Left cardiac atrium (tissue), 4 donors: Measurements from ENCODE around the gene TMEM53. TPM values are rescaled to one million over a fixed set of nuclear protein-coding genes. Genes with fewer than 3 reads are reported as not detected.
A peak's percentile ranks its signal among the peaks of the same experiment; 100 is the strongest.

Experiments used
- ATAC-seq, 2 donors: fragments of 200-7000 bp; cut with Tn5 transposase; one replicate each; pipeline ENCODE4 v1.9.1; 2020; ENCODE audit warnings: mild to moderate bottlenecking in 2 of 2, moderate library complexity in 2 of 2
- DNase-seq: peaks from one replicate; pipeline ENCODE4 v3.0.0-alpha.2; 2020
- intact Hi-C, 2 donors: fragments of 100-400 bp; cut with DNase I; formaldehyde crosslinking; loops; one replicate each; pipeline versions ENCODE4 v1.14.1 to v1.15.1; 2022 to 2023
- long read RNA-seq: library from polyadenylated mRNA; unstranded; transcript quantifications from one replicate; pipeline ENCODE4 v2.0.0, GENCODE V29; 2021
- total RNA-seq, 2 donors: library from RNA; stranded (reverse); fragmentation: NEBNext Ultra II Directional; extraction: Animal tissue kit (Norgen Biotek cat#: 25700); gene quantifications; one replicate each; pipeline ENCODE4 v1.2.1, GENCODE V29; 2021
- donor health status: DM: no; HTN: yes; CAD: no.
- donor health status: DM: no; HTN: yes; CAD: no; lungs with severe emphysema.
- donor health status: DM: yes; HTN: yes; CAD: no.
- donor health status: Dilated cardiomyopathy.

TMEM53 gene
- total RNA-seq = 10 to 100 TPM; 11.1 to 11.4 TPM
- long read RNA-seq, transcript TMEM53-205 (3 exons, 1,472 nt) = major isoform, 5 of 18 reads
- long read RNA-seq, partial matches to known transcripts = 5 of 18 reads
- long read RNA-seq, other reads (novel, unspliced or antisense) = 0 of 18 reads

DNA sequence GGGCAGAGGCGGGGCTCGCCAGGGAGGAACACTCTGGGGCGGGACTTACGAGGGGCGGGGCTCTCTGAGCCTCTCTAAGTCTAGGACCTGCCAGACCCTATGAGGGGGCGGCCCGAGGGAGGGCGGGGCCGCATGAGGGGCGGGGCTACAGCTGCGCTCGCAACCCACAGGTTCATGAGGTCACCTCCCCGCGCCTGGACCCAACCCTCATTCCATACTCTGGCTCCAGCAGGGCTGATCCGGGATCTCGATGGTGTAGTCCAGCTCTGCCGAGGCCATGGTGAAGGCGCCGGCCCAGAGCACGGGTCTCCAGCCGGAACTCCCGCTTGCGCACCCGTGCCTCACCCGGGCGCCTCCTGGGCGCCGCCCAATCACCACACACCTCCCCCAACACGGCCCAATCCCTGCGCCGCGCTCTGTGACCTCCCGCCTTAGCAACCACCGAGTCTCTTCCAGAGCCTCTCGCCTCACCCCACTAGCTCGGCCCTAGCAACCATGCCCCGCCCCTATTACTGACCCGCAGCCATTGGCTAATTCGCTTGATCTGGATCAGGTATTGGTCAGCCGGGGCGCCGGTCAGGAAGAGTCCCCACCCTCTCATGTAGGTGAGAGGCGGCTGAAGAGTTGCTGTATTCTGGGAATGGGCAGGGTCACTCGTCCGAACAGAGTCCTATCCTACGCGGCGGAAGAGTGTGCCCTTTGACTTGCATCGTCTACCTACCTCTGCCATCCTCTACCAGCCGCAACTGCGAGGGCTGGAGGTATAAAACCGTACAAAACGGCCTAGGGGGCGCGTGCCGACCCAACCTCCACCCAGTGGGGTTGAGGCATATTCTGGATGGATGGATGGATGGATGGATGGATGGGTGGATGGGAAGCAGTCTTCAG lies at the start of gene TMEM53, which contains the start of gene ARMH1:
TSS of gene TMEM53 (minus strand) at position 369 of the 888 bp plus-strand sequence. CDS start at position 279, 90 bp downstream.
TSS of gene ARMH1 (plus strand) at position 602 of the 888 bp plus-strand sequence. CDS start 14,984 bp downstream, outside the sequence.
- intact Hi-C loops = no loop called here
- peak; percentile 100 for DNase-seq
- peak; percentile 98 for ATAC-seq

DNA sequence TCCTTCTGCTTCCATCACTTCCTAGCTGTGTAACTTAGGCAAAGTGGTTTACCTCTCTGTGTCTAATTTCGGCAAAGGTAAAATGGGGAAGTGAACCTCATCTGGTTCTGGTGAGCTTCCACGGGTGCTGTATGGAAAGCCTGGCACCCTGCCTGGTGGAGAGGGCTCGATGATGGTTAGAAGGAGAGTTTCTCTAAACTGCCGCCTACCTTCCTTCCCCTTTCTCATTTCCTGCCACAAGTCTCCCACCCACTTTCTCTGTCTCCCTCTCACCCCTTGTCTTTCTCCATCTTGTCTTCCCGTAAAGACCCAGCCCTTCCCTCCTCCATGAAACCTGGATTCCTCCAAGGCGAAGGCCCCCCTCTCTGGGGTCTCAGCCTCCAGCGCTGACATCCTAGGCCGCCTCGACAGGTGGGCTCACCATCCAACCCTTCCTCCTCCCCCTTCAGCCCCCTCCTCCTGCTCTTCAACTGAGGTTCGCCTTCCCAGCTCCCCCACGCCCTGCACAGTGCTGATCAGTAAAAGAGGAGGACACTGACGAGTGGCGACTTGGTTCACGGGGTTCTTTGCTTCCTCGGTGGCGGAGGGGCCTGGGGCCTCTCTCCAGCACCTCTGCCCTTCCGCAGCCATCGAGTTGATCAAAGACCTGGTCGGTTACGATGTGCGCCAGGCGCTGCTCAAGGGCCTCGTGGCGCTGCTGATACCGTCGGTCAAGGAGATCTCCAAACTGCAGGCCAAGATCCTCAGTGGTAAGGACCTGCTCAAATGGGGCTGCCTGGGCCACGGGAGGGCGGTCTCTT lies 49.4 kb upstream of the TMEM53 start:
- intact Hi-C loops = no loop called here
- DNase-seq (no peak), ATAC-seq (no peak)

DNA sequence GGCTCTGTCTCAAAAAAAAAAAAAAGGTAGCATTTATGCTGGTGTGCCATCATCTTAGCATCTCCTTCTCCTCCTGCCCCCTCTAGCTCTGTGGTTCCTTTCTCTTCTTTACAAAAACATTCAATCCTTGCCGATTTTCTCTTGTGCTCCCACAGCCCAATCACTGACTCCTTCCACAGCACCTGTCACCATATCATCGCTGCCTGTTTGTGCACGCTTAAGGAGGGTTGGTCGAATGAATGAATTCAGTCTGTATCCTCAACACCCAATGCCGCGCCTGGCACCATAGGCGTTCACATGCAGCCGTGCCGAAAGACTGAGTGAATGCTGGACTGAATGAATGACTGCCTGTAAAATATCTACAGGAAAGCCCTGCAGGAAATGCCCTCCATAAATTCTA lies 48.8 kb upstream of the TMEM53 start:
- intact Hi-C loops = no loop called here
- DNase-seq (no peak), ATAC-seq (no peak)

DNA sequence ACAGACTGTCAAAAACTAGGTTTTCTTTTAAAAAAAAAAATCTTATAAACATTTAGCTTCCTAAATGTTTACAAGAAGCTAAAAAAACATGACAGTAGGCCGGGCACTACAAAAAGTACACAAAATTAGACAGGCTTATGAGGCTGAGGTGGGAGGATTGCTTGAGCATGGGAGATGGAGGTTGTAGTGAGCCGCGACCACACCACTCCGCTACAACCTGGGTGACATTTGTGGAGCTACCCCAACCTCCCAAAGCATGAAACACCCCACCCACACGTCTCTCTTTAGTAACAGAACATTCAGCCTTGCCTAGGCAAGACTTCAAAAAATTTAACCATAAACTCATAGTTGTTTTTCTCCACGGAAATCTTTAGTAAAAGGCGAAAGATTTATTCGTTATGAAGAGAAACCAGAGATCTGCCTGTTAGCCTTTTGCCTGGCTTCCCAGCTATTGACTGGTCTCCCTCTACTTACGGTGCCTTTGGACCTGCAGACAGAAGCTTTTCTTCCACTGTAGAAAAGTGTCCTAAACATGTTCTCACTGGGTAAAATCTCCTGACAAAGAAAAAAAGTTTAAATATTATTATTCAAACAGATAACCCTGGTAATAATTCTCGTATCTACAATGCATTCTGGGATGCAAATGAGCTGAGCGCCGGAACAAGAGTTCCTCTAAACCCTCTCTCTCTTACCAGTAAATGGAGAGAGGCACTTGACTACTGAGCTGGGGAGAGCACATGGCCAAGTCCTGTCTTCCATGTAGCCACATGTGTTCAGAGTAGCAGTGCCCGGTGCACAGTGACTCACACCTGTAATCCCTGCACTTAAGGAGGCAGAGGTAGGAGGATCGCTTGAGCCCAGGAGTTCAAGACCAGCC lies 47.4 kb upstream of the TMEM53 start:
- ATAC-seq = peak; percentile 65 to 85
- no peak for DNase-seq
- intact Hi-C loops = no loop called here

DNA sequence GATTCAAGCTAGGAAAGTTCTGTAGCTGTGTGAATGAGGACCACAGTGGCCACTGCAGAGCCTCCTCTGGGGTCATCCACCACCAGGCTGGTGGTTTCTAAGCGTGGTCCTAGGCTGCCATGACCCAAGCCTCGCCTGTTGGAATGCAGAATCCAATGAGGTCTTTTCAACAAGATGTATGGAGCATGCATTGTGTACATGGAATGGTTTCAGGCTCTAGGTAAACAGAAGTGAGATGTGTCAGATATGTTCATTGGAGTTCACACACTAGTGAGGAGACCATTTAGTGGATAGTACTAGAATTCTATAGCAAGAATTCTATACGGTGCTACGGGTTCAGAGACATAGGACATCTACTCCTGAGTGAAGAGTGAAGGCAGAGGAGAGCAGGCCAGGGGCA lies 46.0 kb upstream of the TMEM53 start:
- intact Hi-C loops = no loop called here
- no peak for DNase-seq
- no peak for ATAC-seq

DNA sequence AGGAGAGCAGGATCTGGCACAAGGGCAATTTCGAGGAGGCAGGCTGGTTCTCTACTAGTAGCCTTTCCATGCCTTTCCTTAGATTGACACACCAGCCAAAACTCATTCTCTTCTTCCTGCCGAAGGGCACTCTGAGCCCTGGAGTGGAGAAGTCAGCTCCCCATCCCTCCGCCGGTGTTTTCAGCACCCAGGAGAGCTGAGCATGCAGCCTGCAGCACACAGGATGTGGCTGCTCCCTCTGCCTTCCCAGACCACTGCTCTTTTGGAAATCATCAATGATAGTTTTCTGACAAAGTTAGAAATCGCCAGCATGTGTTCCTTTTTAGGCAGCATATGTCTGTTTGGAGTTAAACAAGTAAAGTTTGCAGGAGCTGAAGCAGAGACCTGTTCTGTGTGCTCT lies 45.0 kb upstream of the TMEM53 start:
- intact Hi-C loops = no loop called here
- ATAC-seq (no peak), DNase-seq (no peak)

DNA sequence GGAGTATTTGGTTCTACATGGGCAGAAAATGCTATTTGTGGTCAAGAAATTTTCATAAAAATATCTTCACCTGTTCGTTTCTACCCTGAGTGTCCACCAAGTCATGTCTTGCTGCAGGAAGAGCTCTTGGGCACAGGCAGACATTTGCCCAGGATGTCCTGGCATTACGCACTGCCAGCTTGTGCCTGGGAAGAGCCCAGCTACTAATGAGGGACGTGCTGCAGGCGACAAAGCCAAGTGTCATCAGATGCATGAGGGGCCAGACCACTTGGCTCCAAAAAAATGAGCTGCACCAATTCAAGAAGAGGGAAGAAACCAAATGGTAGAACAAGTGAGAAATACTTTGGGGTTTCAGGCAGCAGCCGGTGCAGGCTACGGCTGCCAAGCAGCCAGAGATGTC lies 43.8 kb upstream of the TMEM53 start:
- no peak for ATAC-seq
- intact Hi-C loops = no loop called here
- DNase-seq = no peak

DNA sequence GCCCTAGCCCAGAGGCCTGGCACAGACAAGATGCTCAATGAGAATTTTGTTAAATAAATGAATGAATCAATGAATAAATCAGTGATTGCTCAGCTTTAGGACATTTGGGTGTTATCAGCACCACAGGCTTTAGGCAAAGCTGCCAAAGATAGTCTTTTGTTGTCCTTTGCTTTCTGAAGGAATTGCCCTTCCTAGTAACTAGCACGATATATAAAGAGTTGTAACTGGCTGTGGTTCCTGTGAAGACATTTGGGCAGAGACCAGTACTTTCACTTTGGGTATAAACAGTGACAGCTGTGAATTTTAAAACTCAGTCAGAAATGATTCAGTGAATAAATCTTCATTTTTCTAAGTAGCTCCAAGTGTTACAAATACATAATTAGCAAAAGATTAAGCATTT lies 43.4 kb upstream of the TMEM53 start:
- intact Hi-C loops = no loop called here
- ATAC-seq = no peak
- DNase-seq = no peak

DNA sequence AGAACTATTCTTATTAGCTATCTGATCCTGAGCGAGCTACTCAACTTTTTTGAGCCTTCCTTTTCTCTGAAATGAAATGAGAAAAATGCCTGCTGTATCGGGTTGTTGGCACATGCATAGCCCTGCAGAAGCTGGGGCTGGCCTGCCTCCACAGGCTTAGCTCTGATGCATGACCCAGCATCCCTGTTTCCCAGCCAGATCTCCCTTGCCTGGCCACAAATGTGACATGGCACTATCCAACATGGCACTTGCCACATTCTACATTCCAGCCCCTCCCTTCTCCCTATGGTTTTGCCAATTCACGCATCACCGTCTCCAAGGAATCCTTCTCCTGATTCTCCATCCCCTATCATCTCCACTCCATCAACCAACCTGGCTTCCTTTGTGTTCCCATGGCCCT lies 42.9 kb upstream of the TMEM53 start:
- intact Hi-C loops = no loop called here
- ATAC-seq (no peak), DNase-seq (no peak)

DNA sequence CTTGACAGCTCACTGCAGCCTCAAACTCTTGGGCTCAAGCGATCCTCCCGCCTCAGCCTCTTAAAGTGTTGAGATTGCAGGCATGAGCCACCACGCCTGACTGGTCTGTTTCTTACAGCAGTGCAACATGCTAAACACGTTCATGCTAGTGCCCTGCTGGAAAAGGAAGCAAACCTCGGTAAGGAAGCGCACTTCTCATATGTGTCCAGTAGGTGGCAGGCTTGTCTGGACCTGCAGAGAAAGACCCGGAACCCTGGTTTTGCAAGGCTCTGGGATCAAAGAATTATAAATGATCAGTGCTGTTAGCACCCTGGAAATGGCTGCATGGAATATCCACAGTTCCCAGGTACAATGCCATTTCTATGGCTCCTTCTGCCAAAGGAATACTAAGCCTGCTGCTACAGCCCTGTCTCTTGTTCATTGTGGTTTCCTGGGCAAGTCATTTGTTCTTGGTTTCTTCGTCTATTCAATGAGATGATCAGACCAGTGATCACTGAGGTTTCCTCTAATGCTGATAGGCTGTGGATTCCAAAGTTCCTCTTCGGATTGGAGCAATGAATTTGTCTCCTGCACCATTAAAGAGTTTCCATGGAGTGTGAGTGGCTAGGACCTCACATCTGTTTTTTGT lies 40.8 kb upstream of the TMEM53 start:
- intact Hi-C loops = no loop called here
- DNase-seq (peak; percentile 56), ATAC-seq (peak; percentile 81 to 84)

DNA sequence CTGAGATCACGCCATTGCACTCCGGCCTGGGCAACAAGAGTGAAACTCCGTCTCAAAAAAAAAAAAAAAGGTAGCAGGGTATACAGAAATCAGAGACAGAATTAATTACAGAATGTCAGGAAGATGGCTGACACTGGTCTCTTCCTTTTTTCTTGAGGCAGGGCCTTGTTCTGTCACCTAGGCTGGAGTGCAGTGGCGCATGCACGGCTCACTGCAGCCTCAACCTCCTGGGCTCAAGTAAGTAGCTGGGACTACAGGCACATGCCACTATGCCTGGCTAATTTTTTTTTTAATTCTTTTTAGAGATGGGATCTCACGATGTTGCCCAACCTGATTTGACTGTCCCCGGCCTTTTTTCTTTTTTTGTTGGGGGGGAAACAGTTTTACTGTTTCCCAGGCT lies 40.3 kb upstream of the TMEM53 start:
- intact Hi-C loops = no loop called here
- ATAC-seq = no peak
- no peak for DNase-seq

DNA sequence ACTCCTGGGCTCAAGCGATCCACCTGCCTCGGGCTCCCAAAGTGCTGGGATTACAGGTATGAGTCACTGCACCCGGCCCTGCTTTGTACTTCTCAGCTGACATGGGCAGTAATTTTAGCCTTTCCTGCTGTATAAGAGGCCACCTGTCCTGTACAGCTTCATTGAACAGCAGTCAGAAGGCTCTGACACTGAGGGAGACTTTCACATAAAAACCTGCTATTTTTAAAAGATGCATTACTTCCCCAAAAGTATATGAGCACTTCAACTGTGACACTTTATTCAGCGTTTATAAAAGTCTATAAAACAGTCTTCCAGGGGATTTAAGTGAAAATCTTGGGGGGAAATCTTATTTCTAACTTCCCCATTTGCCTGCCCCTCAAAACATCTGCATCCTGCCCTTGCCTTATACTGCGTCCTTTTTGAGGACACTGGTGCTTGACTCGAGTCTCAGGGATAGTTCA lies 39.1 kb upstream of the TMEM53 start:
- intact Hi-C loops = no loop called here
- ATAC-seq (no peak), DNase-seq (no peak)

DNA sequence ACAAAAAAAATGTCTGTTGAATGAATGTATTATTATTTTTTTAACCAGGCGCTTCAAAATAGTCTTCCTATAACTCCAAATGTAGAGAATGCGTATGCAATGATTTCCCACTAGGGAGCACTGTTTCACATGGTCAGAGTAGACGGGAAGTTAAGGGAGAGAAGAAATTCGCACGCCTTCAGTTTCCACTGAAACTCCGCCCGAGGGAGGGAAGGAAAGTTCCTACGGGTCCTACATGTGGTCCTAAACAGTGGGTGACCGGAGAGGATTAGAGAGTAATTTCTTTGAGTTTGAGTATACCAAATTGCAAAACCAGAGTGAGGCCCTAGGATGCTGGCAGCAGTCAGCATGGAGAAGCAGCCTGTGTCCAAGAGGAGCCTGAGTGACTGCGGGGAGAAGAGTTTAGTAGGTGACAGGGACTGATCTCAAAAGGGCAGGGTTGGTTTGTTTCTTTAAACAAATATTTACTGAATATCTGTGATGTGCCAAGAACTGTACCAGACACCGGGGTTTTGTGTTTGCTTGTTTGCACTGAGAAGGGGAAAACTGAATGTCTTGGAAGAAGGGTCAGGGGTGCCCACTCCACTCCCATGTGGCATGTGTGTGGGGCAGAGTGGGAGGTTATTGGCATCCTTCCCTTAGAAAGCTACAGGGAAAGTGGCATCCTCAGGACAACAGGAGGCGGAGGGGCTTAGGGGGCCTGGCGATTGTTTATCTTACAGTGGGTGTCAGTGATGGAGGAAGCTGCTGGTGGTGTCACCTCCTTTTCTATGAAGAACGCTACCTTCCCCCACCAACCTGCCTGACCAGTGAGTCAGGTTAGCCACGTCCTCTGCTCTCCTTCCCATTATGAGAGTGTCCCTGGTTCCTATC lies 33.9 kb upstream of the TMEM53 start:
- ATAC-seq = peak; percentile 72 to 73
- no peak for DNase-seq
- intact Hi-C loops = no loop called here

DNA sequence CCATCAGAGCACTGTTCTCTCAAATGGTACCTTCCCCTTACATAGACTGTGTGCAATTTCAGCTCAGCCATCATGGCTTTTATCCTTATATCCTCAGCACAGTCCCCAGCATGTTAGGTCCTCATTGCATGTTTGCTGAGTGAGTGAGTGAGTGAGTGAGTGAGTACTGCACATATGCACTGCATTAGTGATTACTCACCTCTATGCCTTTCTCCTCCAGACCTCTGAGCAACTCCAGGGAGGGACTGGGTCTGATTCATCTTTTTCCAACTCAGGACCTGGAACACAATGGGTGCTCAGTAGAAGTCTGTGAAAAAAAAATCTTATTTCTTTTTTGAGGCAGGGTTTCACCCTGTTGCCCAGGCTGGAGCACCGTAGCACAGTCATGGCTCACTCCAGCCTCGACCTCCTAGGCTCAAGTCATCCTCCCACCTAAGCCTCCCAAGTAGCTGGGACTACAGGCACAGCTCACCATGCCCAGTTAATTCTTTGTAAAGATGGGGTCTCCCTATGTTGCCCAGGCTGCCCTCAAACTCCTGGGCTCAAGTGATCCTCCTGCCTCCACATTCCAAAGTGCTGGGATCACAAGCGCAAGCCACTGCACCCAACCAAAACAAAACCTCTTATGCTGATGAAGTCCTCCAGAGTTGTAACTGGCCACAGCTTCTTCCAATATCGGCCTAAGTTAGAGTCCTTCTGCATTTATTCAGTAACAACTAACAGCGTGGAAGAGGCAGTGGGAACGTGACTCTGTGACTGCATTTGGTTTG lies 33.0 kb upstream of the TMEM53 start:
- intact Hi-C loops = no loop called here
- no peak for DNase-seq
- ATAC-seq = peak in 1 of 2 donors; percentile 90

DNA sequence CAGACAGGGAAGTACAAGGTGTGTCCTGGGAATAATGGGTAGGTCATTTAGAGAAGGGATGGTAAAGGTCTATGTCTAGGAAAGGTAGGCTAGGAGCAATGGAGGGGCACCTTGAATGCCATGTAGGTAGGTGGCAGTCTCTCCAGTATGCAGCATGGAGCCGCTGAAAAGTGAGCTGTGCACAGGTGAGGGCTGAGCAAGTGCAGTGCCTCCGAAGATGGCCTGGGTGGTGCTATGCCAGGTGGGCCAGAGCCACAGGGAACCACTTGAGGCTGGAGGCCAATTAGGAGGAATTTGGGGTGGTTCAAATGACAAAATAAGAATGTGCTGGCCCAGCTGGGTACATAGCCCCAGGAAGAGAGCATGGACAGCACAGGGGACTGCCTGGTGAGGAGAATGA lies 31.7 kb upstream of the TMEM53 start:
- intact Hi-C loops = no loop called here
- ATAC-seq (no peak), DNase-seq (no peak)

DNA sequence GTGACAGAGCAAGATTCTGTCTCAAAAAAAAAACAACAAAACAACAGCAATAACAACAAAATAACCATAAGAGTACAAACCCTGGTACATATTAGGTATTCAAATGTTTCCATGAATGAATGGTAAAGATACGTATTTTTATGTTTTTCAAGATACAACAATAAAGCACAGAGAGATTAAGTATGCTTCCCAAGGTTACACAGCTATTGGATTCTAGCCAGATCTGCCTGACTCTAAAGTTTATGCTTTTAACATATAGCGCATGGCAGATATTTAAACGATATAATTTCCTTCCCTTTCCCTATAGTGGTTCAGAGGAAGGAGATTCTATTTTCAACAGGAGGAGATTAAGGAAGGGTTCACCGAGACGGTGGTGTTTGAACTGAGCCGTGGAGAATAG lies 31.2 kb upstream of the TMEM53 start:
- no peak for DNase-seq
- intact Hi-C loops = no loop called here
- ATAC-seq = no peak

DNA sequence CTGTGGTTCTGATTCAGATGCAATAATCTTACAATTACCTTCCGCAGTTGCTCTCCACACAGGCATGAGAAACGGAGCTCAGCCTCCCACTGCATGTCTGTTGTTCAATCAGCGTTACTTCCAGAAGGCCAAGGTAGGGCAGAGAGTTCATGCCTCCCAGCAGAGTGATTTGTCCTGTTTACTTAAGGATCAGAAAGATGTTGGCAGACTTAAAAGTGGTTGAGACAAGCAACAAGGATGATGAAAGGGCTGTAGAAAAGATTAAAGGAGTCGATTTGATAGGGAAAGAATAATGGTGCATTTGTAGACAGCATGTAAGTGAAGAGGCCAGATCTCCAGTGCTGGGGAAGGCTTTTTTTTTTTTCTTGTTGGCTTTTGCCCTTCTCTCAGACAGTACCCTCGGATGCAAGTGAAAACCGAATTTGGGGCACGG lies 26.9 kb upstream of the TMEM53 start:
- DNase-seq (no peak), ATAC-seq (no peak)
- intact Hi-C loops = no loop called here
